H1 (cell line): Measurements from ENCODE around the gene FOXN4.

ENCODE experiments used
- CBX5 ChIP-seq: fragments of 300-800, 300-1000 bp; sonication (generic); IDR thresholded peaks from 2 replicates; pipeline ENCODE4 v1.7.1; 2016; ENCODE audit warnings: antibody characterized with exemption, low read length, low read depth
- CTCF ChIP-seq, 3 experiments: IDR thresholded peaks; 1 replicate in 2 of 3; 2 replicates in 1 of 3; pipeline versions ENCODE4 v1.5.1 to v1.6.1; 2011; ENCODE audit warnings: low read length in 3 of 3, mild to moderate bottlenecking in 3 of 3, inconsistent platforms in 2 of 3, low read depth in 1 of 3, moderate library complexity in 1 of 3; ENCODE audit not compliant: insufficient read depth in 1 of 3; ENCODE audit errors: control extremely low read depth in 1 of 3
- EZH2 ChIP-seq: fragments of 200-600 bp; sonication (generic); IDR thresholded peaks from 2 replicates; pipeline ENCODE4 v1.7.1; 2012; ENCODE audit warnings: low read depth, mild to moderate bottlenecking, moderate library complexity, low read length, inconsistent platforms; ENCODE audit not compliant: severe bottlenecking
- FOSL1 ChIP-seq: IDR thresholded peaks from 2 replicates; pipeline ENCODE4 v1.6.1; 2011; ENCODE audit warnings: mild to moderate bottlenecking, low read depth, low read length, moderate library complexity; ENCODE audit not compliant: insufficient read depth
- GTF2F1 ChIP-seq: IDR thresholded peaks from 2 replicates; pipeline ENCODE4 v1.6.1; 2012; ENCODE audit warnings: low read depth, low read length, improper control_type of control experiment, borderline replicate concordance
- HDAC2 ChIP-seq, 2 experiments: fragments of 300-600 bp in 1 of 2; sonication (generic) in 1 of 2; IDR thresholded peaks; 2 replicates each; pipeline ENCODE4 v1.6.1; 2011 to 2012; ENCODE audit warnings: low read depth in 2 of 2, low read length in 2 of 2, mild to moderate bottlenecking in 2 of 2, moderate library complexity in 2 of 2, borderline replicate concordance in 1 of 2, inconsistent platforms in 1 of 2
- JUND ChIP-seq: IDR thresholded peaks from 2 replicates; pipeline ENCODE4 v1.6.1; 2011; ENCODE audit warnings: mild to moderate bottlenecking, improper control_type of control experiment, low read length
- MAX ChIP-seq: IDR thresholded peaks from 2 replicates; pipeline ENCODE4 v1.6.1; 2012; ENCODE audit warnings: inconsistent platforms
- POLR2A ChIP-seq, 2 experiments: IDR thresholded peaks; 1 replicate in 1 of 2; 2 replicates in 1 of 2; pipeline ENCODE4 v1.6.1; 2011; ENCODE audit warnings: low read depth in 2 of 2, low read length in 2 of 2, mild to moderate bottlenecking in 2 of 2; ENCODE audit errors: control extremely low read depth in 1 of 2
- POLR2AphosphoS5 ChIP-seq: IDR thresholded peaks from 2 replicates; pipeline ENCODE4 v1.6.1; 2011; ENCODE audit warnings: low read depth, low read length
- SP2 ChIP-seq: IDR thresholded peaks from 2 replicates; pipeline ENCODE4 v1.6.1; 2012; ENCODE audit warnings: mild to moderate bottlenecking, low read length, inconsistent platforms
- YY1 ChIP-seq: IDR thresholded peaks from 2 replicates; pipeline ENCODE4 v1.6.1; 2011; ENCODE audit warnings: low read depth, mild to moderate bottlenecking, low read length

- TF ChIP-seq FOSL1 (no peak), POLR2AphosphoS5 (no peak), CBX5 (no peak), EZH2 (no peak), JUND (no peak), YY1 (no peak), GTF2F1 (no peak), CTCF (IDR thresholded peaks at IDR 0.05; ENCODE audit: control extremely low read depth in 1 of 3, insufficient read depth in 1 of 3, low read depth in 1 of 3, low read length in 3 of 3) (no peak), POLR2A (IDR thresholded peaks at IDR 0.05; ENCODE audit: control extremely low read depth in 1 of 2, low read depth in 2 of 2, low read length in 2 of 2) (no peak), MAX (no peak), SP2 (no peak), HDAC2 (IDR thresholded peaks at IDR 0.05; ENCODE audit: borderline replicate concordance in 1 of 2, low read depth in 2 of 2, low read length in 2 of 2) (no peak)
Observed at GRCh38 chr12:109293106-109293505, 16.0 kb downstream of the FOXN4 start.
